HG03097 (cell line): ENCODE results near the gene SMAP1.

ENCODE experiments used
- ATAC-seq: cut with Tn5 transposase; IDR thresholded peaks from one replicate; pipeline ENCODE4 v1.9.1; 2021; ENCODE audit not compliant: unreplicated experiment, low FRiP score

The SMAP1 gene

GRCh38 chr6:70838907-70839285 is 171.2 kb downstream of the SMAP1 start:
- no peak for ATAC-seq

- ATAC-seq: no peak
Measured at GRCh38 chr6:70839286-70840266, 171.9 kb downstream of the SMAP1 start.

GRCh38 chr6:70841112-70841511 is 173.4 kb downstream of the SMAP1 start:
- ATAC-seq: no peak

GRCh38 chr6:70842541-70842940 is 174.9 kb downstream of the SMAP1 start:
- ATAC-seq: no peak

- no peak for ATAC-seq
Measured at GRCh38 chr6:70843328-70843918, 175.7 kb downstream of the SMAP1 start.

- no peak for ATAC-seq
Measured at GRCh38 chr6:70844301-70844700, 176.6 kb downstream of the SMAP1 start.

GRCh38 chr6:70846207-70846835 is 178.6 kb downstream of the SMAP1 start:
- no peak for ATAC-seq

- no peak for ATAC-seq
Measured at GRCh38 chr6:70847106-70848084, 179.7 kb downstream of the SMAP1 start.

GRCh38 chr6:70849348-70850069 is 181.8 kb downstream of the SMAP1 start:
- no peak for ATAC-seq

- ATAC-seq: no peak
Measured at GRCh38 chr6:70852667-70853246, 185.1 kb downstream of the SMAP1 start.

GRCh38 chr6:70857387-70858077 is 189.8 kb downstream of the SMAP1 start:
- peak; percentile 99 for ATAC-seq

GRCh38 chr6:70860045-70860444 is 192.4 kb downstream of the SMAP1 start:
- no peak for ATAC-seq

GRCh38 chr6:70860920-70861319 is 193.2 kb downstream of the SMAP1 start:
- no peak for ATAC-seq

- ATAC-seq: no peak
Measured at GRCh38 chr6:70863343-70863742, 195.7 kb downstream of the SMAP1 start.

- ATAC-seq: no peak
Measured at GRCh38 chr6:70864401-70864800, 196.7 kb downstream of the SMAP1 start.

- ATAC-seq: no peak
Measured at GRCh38 chr6:70872469-70872868, 204.8 kb downstream of the SMAP1 start.

- no peak for ATAC-seq
Measured at GRCh38 chr6:70874181-70874913, 206.7 kb downstream of the SMAP1 start.

- ATAC-seq: no peak
Measured at GRCh38 chr6:70879496-70879895, 211.8 kb downstream of the SMAP1 start.
